Right lobe of liver (tissue), 6 donors: ENCODE measurements around the gene FLT3. TPM values are rescaled to one million over a fixed set of nuclear protein-coding genes. Genes with fewer than 3 reads are reported as not detected.
A peak's percentile ranks its signal among the peaks of the same experiment; 100 is the strongest.

Source experiments
- ATAC-seq, 4 donors: fragments of 200-7000 bp; cut with Tn5 transposase; one replicate each; pipeline ENCODE4 v1.9.1; 2020; ENCODE audit warnings: mild to moderate bottlenecking in 4 of 4, moderate library complexity in 4 of 4
- DNase-seq, 3 donors: peaks; one replicate each; pipeline ENCODE4 v3.0.0-alpha.2; 2020
- H3K27ac ChIP-seq, 3 donors: fragments of 200-600 bp; one replicate each; pipeline ENCODE4 v1.8.0; 2022
- H3K27me3 ChIP-seq, 2 donors: fragments of 200-600 bp; one replicate each; pipeline ENCODE4 v1.8.0; 2022
- H3K36me3 ChIP-seq, 4 donors: fragments of 200-600 bp; sonication (generic) in 1 of 4; one replicate each; pipeline versions ENCODE4 v1.5.1 to v1.8.0; 2017 to 2022; ENCODE audit warnings: control low read depth in 1 of 4
- H3K4me1 ChIP-seq, 4 donors: fragments of 200-600 bp; sonication (generic) in 1 of 4; one replicate each; pipeline versions ENCODE4 v1.5.1 to v1.8.0; 2017 to 2022; ENCODE audit warnings: control low read depth in 1 of 4
- H3K4me3 ChIP-seq, 3 donors: fragments of 200-600 bp; one replicate each; pipeline ENCODE4 v1.8.0; 2022
- H3K9me3 ChIP-seq, 4 donors: fragments of 200-600 bp; sonication (generic) in 1 of 4; one replicate each; pipeline versions ENCODE4 v1.5.1 to v1.8.0; 2017 to 2022; ENCODE audit warnings: control low read depth in 1 of 4
- CTCF ChIP-seq, 4 donors: fragments of 200-600 bp in 3 of 4; fragments of 450-650 bp in 1 of 4; IDR thresholded peaks; one replicate each; pipeline versions ENCODE4 v1.5.1 to v1.8.0; 2016 to 2022; ENCODE audit warnings: antibody characterized with exemption in 4 of 4, mild to moderate bottlenecking in 2 of 4
- POLR2A ChIP-seq: fragments of 450-650 bp; IDR thresholded peaks from one replicate; pipeline ENCODE4 v1.6.1; 2017; ENCODE audit warnings: antibody characterized with exemption, mild to moderate bottlenecking
- WGBS: methylation state at CpG from one replicate; pipeline ENCODE4 v1.1.6; 2018; ENCODE audit warnings: low coverage, low lambda C conversion rate; ENCODE audit not compliant: insufficient coverage; ENCODE audit errors: missing lambda C conversion rate; 5-methylcytosine and 5-hydroxymethylcytosine counted together
- intact Hi-C, 2 donors: fragments of 100-400 bp; cut with DNase I; formaldehyde crosslinking; loops; one replicate each; pipeline versions ENCODE4 v1.11.2 to v1.14.1; 2022
- total RNA-seq, 6 experiments: library from RNA; depleted of rRNA in 2 of 6; stranded (reverse); fragments of >200 nt in 2 of 6; fragmentation: NEBNext Ultra II Directional in 3 of 6; extraction: Animal tissue kit (Norgen Biotek cat#: 25700) in 3 of 6; gene quantifications; one replicate each; pipeline versions ENCODE4 v1.1.0 to v1.2.4, GENCODE V29; 2016 to 2023
- donor health status: DM: no; HTN: yes; CAD: no.
- donor health status: DM: no; HTN: no; CAD: no.
- donor health status: DM: no; HTN: no; CAD: no.
- donor health status: DM: no; HTN: yes; CAD: no.
- donor health status: DM: no; HTN: yes; CAD: no.

FLT3 gene
- total RNA-seq, 6 experiments from 2014 or later = 0.04 to 0.74 (median 0.24) TPM

DNA sequence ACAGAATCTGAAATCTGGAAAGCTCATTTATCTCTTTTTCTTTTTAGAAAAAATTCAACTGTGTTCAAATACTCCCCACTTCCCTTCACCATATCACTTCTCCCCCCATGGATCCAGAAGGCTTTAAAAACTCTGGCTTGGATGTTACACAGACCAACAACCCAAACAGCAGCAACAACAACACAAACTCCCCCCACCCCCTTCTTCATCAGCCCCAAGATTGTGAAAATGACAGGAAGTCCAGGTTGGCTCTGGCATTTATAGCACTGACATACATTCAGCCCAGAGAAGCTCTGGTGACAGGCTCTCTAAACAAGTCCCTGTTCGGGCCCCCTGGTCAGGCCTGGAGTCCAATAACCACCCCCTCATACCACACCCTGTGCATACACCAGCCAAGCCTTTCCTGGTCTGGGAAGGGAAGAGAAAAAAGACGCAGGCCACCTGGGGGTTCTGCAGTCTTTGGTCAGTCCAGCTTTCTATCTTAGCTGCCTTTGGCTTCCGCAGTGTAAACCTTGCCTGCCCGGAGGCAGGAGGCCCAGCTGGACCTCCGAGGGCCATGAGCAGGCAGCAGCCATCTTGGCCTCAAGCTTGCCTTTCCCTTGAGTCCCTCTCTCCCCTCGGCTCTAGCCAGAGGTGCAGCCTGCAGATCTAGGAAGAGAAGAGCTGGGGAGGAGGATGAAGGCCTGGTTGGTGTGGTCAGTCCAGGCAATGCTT, 138.1 kb downstream of the FLT3 start:
- Histone ChIP-seq H3K27me3 (peaks cover 0 to under 1% of the 10 kb centered on the region in 2 donors), H3K4me1 (no peaks in the 10 kb centered on the region), H3K36me3 (no peaks in the 10 kb centered on the region), H3K27ac (no peak overlapping the region), H3K9me3 (no peaks in the 10 kb centered on the region), H3K4me3 (no peak overlapping the region)
- no peak for ATAC-seq
- WGBS = 57% methylated on average over 3 of the region's 6 CpGs
- intact Hi-C loops = loop anchor here in 1 of 2 donors (10.0 kb wide), 2 partner anchors 137 to 597 kb away; no protein-coding TSS in a partner anchor
- no peak for TF ChIP-seq CTCF (IDR thresholded peaks at IDR 0.05)
- no peak for TF ChIP-seq POLR2A
- no peak for DNase-seq

DNA sequence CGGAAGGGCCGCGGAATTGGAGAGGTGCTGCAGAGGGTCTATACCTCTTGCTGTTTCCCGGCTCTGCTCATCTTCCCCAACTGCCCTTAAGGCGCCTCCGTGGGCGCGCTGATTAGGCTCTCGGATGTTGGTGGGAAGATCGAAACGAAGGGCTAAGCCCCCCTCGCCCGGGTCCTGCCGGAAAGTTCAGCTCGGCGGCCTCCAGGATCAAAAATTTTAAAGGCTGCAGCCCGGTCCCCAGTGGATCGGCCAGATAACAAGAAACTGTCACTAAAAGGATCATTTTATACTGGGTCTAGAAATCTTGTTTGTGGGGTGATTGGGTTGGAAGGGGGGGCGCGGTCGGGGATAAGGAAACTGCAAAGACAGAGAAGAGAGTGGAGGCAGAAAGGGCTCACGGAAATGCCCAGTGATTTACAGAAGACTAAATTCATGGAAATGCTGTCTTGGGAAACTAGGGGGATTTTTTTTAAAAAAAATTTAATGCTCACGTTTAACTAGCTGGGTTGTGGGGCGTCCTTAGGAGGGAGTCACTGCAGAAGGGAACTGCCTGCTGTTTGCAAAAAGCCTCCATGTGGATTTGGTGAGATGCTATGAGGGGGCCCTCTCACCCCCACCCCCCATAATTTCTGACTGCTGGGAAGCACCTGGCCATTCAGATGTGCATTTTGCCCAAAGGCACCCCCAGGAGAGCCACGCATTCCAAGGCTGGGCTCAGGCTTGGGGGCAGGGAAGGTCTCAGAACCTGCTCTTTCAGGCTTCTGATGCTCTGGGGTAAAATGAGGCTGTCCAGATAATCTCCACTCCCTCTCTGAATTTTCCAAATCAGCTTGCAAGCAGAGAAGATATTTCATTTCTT, 138.9 kb downstream of the FLT3 start:
- TF ChIP-seq POLR2A (no peak), CTCF (IDR thresholded peaks at IDR 0.05) (no peak)
- Histone ChIP-seq H3K4me1 (no peaks in the 10 kb centered on the region), H3K27me3 (no peaks in the 10 kb centered on the region), H3K27ac (peak overlapping the region in 2 of 3 donors; percentile 52 to 80), H3K36me3 (no peaks in the 10 kb centered on the region), H3K4me3 (peak overlapping the region; percentile 45 to 63 (median 60)), H3K9me3 (no peaks in the 10 kb centered on the region)
- peak in 1 of 3 donors; percentile 46 for DNase-seq
- no peak for ATAC-seq
- intact Hi-C loops = loop anchor here in 1 of 2 donors (10.0 kb wide), 2 partner anchors 137 to 597 kb away; no protein-coding TSS in a partner anchor
- 5% methylated on average over 22 of the region's 25 CpGs for WGBS

DNA sequence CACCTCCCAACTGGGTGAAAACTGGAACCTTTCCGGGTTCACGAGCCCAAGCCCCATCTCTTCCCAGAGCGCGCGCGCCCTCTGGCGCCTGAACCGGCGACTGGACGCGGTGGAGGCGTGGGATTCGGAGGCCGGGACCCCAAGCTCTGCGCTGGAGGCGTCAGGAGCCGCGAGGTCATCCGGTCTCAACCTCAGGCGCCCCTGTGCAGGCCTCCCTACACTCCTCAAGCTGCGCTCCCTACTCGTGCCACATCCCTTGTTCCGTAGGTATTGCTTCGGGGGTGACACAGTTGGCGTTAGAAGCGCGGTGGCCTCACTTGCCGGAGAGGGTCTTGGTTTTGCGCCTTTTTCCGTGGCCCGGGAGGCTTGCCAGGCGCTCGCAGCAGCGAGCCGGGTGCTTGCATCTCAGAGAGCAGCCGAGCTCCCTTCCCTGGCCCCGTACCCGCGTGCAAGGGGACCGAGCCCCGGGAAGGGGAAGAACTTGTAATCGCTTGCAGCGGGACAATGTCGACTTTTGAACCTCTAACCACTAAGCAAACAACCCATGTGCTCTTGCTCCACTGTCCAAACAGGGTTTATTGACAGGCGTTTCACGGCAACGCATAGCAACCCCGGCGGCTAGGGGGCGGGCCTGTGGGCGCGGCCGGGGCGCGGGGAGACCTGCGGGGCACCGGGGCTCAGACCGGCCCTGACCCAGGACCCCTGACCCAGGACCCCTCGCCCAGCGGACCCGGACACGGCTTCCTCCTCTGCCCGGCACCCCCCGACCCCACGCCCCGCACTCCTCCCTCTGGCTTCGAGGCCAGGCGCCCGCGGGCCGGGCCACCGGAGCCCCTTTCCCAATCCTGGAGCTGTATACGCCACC, 139.8 kb downstream of the FLT3 start:
- Histone ChIP-seq H3K4me1 (peaks cover 0 to under 1% (median 0%) of the 10 kb centered on the region in 4 donors), H3K36me3 (no peaks in the 10 kb centered on the region), H3K9me3 (no peaks in the 10 kb centered on the region), H3K4me3 (peak overlapping the region; percentile 45 to 63 (median 60)), H3K27ac (peak overlapping the region; percentile 40 to 84 (median 80)), H3K27me3 (no peaks in the 10 kb centered on the region)
- peak; percentile 82 to 91 (median 87) for DNase-seq
- peak; percentile 72 to 86 (median 76) for TF ChIP-seq CTCF (IDR thresholded peaks at IDR 0.05)
- peak; percentile 52 for TF ChIP-seq POLR2A
- intact Hi-C loops = loop anchor here in 1 of 2 donors (10.0 kb wide), 2 partner anchors 136 to 596 kb away; no protein-coding TSS in a partner anchor
- 0% methylated on average over 25 of the region's 73 CpGs for WGBS
- peak; percentile 92 to 94 (median 93) for ATAC-seq

DNA sequence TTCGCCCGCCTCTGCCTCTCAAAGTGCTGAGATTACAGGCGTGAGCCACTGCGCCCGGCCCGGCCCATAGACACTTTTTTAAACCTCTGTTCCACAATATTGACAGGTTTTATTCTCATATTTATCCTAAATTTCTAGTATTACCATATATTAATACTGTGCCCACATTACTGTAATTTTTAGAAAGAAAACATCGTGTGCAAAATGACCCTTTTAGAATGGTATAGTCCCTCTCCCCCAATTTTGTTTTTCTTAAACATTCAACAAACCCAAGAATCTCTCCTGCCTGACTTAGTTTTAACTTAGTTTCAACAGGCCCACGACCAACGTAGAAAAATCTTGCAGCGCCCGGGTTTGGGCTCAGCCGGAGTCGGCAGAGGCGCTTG, 140.4 kb downstream of the FLT3 start:
- ATAC-seq (no peak), DNase-seq (no peak)
- Histone ChIP-seq H3K36me3 (no peaks in the 10 kb centered on the region), H3K4me1 (peaks cover 0 to 6% (median 0%) of the 10 kb centered on the region in 4 donors), H3K9me3 (no peaks in the 10 kb centered on the region), H3K4me3 (peak overlapping the region; percentile 45 to 63 (median 60)), H3K27me3 (no peaks in the 10 kb centered on the region), H3K27ac (peak overlapping the region; percentile 40 to 84 (median 80))
- 21% methylated on average over 14 of the region's 14 CpGs for WGBS
- intact Hi-C loops = loop anchor here in 1 of 2 donors (10.0 kb wide), 2 partner anchors 135 to 595 kb away; no protein-coding TSS in a partner anchor
- TF ChIP-seq CTCF (IDR thresholded peaks at IDR 0.05) = no peak
- no peak for TF ChIP-seq POLR2A
